Measurements from ENCODE around the gene THRSP.

DNA sequence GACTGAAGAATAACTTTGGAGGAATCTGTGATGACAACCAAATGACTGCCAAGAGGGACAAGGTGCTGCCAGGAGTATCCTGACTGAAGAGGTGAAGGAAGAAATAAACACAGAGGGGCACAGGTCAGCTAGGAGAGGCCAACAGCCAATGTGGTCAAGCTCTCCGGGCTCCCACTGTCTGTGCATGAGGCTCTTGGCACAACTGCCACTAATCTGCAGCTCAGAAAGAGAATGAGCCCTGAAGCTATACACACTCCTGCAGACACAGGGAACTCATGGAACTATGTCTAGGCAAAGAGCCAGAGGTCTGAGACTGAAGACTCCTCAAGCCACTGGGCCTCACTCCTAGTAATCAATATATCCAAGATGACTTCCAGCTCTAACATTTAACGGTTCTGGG lies 7.0 kb downstream of the THRSP start:
- TF ChIP-seq SUZ12 (IDR thresholded peaks at IDR 0.05) (no peak), ARNT (IDR thresholded peaks at IDR 0.05) (no peak), SP1 (IDR thresholded peaks at IDR 0.05) (no peak), BHLHE40 (IDR thresholded peaks at IDR 0.05; ENCODE audit: borderline replicate concordance) (no peak), HDGF (IDR thresholded peaks at IDR 0.05; ENCODE audit: borderline replicate concordance) (no peak), FOXK2 (IDR thresholded peaks at IDR 0.05) (no peak), FOXM1 (IDR thresholded peaks at IDR 0.05; ENCODE audit: borderline replicate concordance) (no peak), FOXA1 (IDR thresholded peaks at IDR 0.05) (no peak), TARDBP (IDR thresholded peaks at IDR 0.05) (no peak), NFRKB (IDR thresholded peaks at IDR 0.05) (no peak)
- TF ChIP-seq, protein P1, sequence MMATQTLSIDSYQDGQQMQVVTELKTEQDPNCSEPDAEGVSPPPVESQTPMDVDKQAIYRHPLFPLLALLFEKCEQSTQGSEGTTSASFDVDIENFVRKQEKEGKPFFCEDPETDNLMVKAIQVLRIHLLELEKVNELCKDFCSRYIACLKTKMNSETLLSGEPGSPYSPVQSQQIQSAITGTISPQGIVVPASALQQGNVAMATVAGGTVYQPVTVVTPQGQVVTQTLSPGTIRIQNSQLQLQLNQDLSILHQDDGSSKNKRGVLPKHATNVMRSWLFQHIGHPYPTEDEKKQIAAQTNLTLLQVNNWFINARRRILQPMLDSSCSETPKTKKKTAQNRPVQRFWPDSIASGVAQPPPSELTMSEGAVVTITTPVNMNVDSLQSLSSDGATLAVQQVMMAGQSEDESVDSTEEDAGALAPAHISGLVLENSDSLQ (IDR thresholded peaks at IDR 0.05), result no peak

Data from HEK293T (cell line).